Subcutaneous abdominal adipose tissue (tissue), 5 donors: ENCODE measurements around the gene QSOX1.
"Not testable (repeated sequence)": the region's sequence is repeated elsewhere in the genome, so short reads cannot be mapped to it uniquely, and the experiment has no call there.

ENCODE experiments used
- H3K27ac ChIP-seq: one replicate; pipeline ENCODE4 v1.7.0; 2013; ENCODE audit warnings: low read depth, mild to moderate bottlenecking, inconsistent platforms, low read length, moderate library complexity
- H3K27me3 ChIP-seq, 5 donors: one replicate each; pipeline ENCODE4 v1.7.0; 2013; ENCODE audit warnings: low read length in 5 of 5, inconsistent platforms in 1 of 5; ENCODE audit not compliant: control insufficient read depth in 5 of 5, insufficient read depth in 4 of 5
- H3K36me3 ChIP-seq, 5 donors: one replicate each; pipeline ENCODE4 v1.7.0; 2013; ENCODE audit warnings: low read length in 5 of 5; ENCODE audit not compliant: control insufficient read depth in 5 of 5, insufficient read depth in 5 of 5
- H3K4me1 ChIP-seq, 5 donors: one replicate each; pipeline ENCODE4 v1.7.0; 2013; ENCODE audit warnings: low read length in 5 of 5, mild to moderate bottlenecking in 3 of 5, moderate library complexity in 1 of 5; ENCODE audit not compliant: control insufficient read depth in 5 of 5, insufficient read depth in 5 of 5
- H3K4me3 ChIP-seq, 5 donors: one replicate each; pipeline ENCODE4 v1.7.0; 2013; ENCODE audit warnings: low read length in 5 of 5, low read depth in 1 of 5
- H3K9ac ChIP-seq, 5 donors: one replicate each; pipeline ENCODE4 v1.7.0; 2013; ENCODE audit warnings: low read length in 5 of 5, mild to moderate bottlenecking in 4 of 5, moderate library complexity in 3 of 5
- H3K9me3 ChIP-seq, 5 donors: one replicate each; pipeline ENCODE4 v1.7.0; 2013; ENCODE audit warnings: low read length in 5 of 5; ENCODE audit not compliant: control insufficient read depth in 5 of 5
- donor health status: healthy.
- donor health status: healthy.
- donor health status: healthy.
- donor health status: healthy.
- donor health status: healthy.

Gene QSOX1

DNA sequence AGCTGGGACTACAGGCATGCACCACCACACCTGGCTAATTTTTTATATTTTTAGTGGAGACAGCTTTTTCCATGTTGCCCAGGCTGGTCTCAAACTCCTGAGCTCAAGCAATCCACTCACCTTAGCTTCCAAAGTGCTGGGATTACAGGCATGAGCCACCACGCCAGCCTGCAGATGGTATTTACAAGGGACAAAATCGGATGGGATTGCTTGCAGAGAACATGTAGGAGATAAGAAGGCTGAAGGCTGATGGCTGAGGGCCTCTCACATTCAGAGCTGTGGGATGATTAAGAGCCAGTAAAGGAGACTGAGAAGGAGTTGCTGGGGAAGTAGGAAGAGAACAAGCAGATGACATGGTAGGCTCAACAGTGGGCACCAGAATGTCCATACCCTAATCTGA, 24.0 kb upstream of the QSOX1 start:
- Histone ChIP-seq H3K27me3 (peaks cover 0 to 4% (median 2%) of the 10 kb centered on the region in 5 donors), H3K27ac (no peak overlapping the region), H3K4me1 (no peaks in the 10 kb centered on the region), H3K4me3 (no peak overlapping the region), H3K9me3 (no peaks in the 10 kb centered on the region), H3K36me3 (no peaks in the 10 kb centered on the region), H3K9ac (no peak overlapping the region)

DNA sequence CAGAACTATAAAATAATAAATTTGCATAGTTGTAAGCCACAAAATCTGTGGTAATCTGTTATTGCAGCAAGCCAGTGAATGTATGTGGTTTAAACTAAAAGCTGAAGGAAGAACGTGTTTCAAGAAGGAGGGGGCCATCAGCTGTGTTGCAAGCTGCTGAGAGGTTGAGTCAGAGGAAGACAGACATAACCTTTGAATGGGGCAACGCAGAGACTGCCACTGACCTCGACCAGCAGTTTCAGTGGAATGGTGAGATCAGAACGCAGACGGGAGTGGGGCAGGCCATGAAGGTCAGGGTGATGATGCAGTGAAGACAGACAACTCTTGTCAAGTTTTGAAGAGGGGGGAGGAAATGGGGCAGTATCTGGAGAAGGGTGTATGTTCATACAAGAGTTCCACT, 23.2 kb upstream of the QSOX1 start:
- H3K4me3 ChIP-seq, result no peak overlapping the region
- H3K36me3 ChIP-seq, result no peaks in the 10 kb centered on the region
- H3K27me3 ChIP-seq, result peaks cover 0 to 4% (median 2%) of the 10 kb centered on the region in 5 donors
- H3K9ac ChIP-seq, result no peak overlapping the region
- no peaks in the 10 kb centered on the region for H3K4me1 ChIP-seq
- H3K9me3 ChIP-seq, result no peaks in the 10 kb centered on the region
- no peak overlapping the region for H3K27ac ChIP-seq

- Histone ChIP-seq H3K27ac (no peak overlapping the region), H3K36me3 (no peaks in the 10 kb centered on the region), H3K9me3 (no peaks in the 10 kb centered on the region), H3K4me1 (no peaks in the 10 kb centered on the region), H3K27me3 (peaks cover 0 to 4% (median 0%) of the 10 kb centered on the region in 5 donors), H3K4me3 (no peak overlapping the region), H3K9ac (no peak overlapping the region)
Observed at GRCh38 chr1:180133193-180133592, 21.5 kb upstream of the QSOX1 start.

DNA sequence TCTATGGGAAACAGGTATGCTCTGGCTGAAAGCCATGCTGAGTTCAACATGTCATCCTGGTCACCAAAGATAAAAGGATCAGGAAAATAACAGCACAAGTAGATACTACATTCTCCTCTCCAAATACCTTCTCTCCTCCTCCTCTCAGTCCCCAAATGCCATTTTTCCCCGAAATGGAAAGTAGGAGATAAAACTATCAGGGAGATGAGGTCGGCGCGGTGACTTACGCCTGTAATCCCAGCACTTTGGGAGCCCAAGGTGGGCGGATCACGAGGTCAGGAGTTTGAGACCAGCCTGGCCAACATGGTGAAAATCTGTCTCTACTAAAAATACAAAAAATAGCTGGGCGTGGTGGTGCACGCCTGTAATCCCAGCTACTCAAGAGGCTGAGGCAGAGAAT, 21.0 kb upstream of the QSOX1 start:
- not testable (repeated sequence) for H3K9ac ChIP-seq, H3K36me3 ChIP-seq, H3K9me3 ChIP-seq, H3K27ac ChIP-seq, H3K27me3 ChIP-seq, H3K4me3 ChIP-seq, H3K4me1 ChIP-seq

- no peaks in the 10 kb centered on the region for H3K4me1 ChIP-seq
- H3K27me3 ChIP-seq, result peaks cover 0 to 4% (median 0%) of the 10 kb centered on the region in 5 donors
- H3K36me3 ChIP-seq, result no peaks in the 10 kb centered on the region
Observed at GRCh38 chr1:180135535-180135934, 19.1 kb upstream of the QSOX1 start.

DNA sequence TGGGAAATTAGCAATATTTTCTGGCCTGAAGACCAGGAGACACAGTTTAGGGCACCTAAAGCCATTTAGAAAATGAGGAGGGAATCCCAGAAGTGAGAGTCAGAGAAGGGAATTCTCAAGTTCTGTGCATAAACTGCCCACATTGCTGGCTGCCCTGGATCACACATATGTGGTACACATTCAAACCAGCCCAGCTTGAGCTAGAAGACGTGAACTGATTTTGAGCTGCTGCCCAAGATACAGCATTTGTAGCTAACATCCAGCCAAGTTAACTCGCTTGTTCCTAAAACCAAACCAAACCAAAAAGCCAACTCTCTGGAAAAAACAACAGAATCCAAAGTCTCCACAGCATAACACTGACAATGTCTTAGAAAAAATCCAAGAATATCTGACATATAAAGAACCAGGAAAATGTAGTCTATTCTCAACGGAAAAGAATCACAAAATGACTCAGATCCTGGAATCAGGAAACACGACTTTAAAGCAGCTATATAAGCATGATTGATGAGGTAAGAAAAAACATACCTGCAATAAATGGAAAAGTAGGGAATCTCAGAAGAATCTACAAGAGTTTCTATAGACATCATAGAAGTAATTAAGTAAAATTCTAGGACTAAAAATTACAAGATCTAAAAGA, 18.2 kb upstream of the QSOX1 start:
- Histone ChIP-seq H3K4me1 (no peaks in the 10 kb centered on the region), H3K9me3 (no peaks in the 10 kb centered on the region), H3K4me3 (no peak overlapping the region), H3K27me3 (peaks cover 0 to 4% (median 0%) of the 10 kb centered on the region in 5 donors), H3K27ac (no peak overlapping the region), H3K9ac (no peak overlapping the region), H3K36me3 (no peaks in the 10 kb centered on the region)

More at GRCh38 chr1:180135535-180135934, 19.1 kb upstream of the QSOX1 start:
- Histone ChIP-seq H3K27ac (no peak overlapping the region), H3K4me3 (no peak overlapping the region), H3K9me3 (no peaks in the 10 kb centered on the region), H3K9ac (no peak overlapping the region)

DNA sequence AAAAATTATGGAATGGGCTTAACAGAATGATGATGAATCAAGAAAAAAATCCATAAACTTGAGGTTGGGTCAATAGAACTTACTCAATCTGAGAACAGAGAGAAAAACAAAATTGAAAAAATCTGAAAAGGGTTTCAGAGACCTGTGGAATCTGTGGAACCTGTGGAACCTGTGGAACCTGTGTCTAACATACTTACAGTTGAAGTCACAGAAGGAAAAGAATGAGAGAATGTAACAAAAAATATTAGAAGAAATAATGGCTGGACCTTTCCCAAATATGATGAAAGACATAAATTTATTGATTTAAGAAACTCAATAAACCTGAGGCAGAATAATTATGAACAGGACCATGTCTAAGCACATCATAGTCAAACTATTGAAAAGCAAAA, 17.7 kb upstream of the QSOX1 start:
- Histone ChIP-seq H3K27me3 (peaks cover 0 to 4% (median 0%) of the 10 kb centered on the region in 5 donors), H3K4me1 (no peaks in the 10 kb centered on the region), H3K36me3 (no peaks in the 10 kb centered on the region), H3K4me3 (no peak overlapping the region), H3K9me3 (no peaks in the 10 kb centered on the region), H3K27ac (no peak overlapping the region), H3K9ac (no peak overlapping the region)

DNA sequence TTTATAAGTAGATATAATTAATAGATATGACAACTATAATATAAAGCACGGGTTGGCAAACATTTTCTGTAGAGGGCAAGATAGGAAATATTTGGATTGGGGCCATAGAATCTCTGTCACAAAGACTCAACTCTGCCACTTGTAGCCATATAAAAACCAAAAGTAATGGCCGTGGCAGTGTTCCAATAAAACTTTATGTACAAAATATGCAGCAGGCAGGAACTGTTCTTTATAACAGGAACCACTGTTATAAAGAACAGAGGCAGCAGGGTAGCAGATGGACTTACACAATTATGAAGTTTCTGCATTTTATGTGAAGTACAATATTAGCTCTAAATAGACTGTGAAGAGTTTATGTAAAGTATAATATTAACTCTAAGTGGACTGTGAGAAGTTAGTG, 16.9 kb upstream of the QSOX1 start:
- peaks cover 0 to 2% (median 0%) of the 10 kb centered on the region in 5 donors for H3K27me3 ChIP-seq

DNA sequence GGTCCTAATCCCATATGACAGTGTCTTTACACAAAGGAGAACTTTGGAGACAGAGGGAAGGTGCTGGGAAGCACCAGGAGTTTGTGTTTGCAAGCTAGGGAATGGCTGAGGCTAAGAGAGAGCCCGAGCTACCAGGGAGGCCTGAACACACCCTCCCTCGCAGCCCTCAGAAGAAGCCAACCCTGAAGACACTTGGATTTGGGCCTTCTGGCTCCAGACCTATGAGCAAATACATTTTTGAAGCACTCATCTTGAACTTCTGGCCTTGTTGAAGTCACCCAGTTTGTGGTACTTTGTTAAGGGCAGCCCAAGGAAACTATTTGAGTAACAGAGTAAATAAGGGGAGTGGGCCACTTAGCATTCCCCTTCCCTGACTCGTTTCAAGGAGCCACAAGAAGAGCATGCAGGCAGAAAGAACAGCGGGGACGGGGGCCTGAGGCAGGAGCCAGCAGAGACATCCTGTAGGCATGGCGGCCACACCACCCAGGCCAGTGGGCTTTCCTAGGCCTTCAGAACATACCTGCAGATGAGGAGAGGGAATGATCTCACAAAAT, 13.2 kb upstream of the QSOX1 start:
- Histone ChIP-seq H3K9ac (no peak overlapping the region), H3K9me3 (no peaks in the 10 kb centered on the region), H3K36me3 (no peaks in the 10 kb centered on the region), H3K4me3 (no peak overlapping the region), H3K27ac (no peak overlapping the region), H3K27me3 (peaks cover 0 to 2% (median 0%) of the 10 kb centered on the region in 5 donors), H3K4me1 (no peaks in the 10 kb centered on the region)

More for the DNA sequence above, 16.9 kb upstream of the QSOX1 start:
- Histone ChIP-seq H3K9me3 (no peaks in the 10 kb centered on the region), H3K4me1 (no peaks in the 10 kb centered on the region), H3K27ac (no peak overlapping the region), H3K4me3 (no peak overlapping the region), H3K9ac (no peak overlapping the region), H3K36me3 (no peaks in the 10 kb centered on the region)

GRCh38 chr1:180143359-180143758, 11.3 kb upstream of the QSOX1 start:
- no peak overlapping the region for H3K9ac ChIP-seq
- H3K27ac ChIP-seq, result no peak overlapping the region
- no peaks in the 10 kb centered on the region for H3K9me3 ChIP-seq
- no peaks in the 10 kb centered on the region for H3K36me3 ChIP-seq
- peaks cover 0 to 2% (median 0%) of the 10 kb centered on the region in 5 donors for H3K27me3 ChIP-seq
- no peak overlapping the region for H3K4me3 ChIP-seq
- no peaks in the 10 kb centered on the region for H3K4me1 ChIP-seq
